D721Med (cell line): ENCODE measurements around the gene CENPO.
"Not testable (repeated sequence)": the region's sequence is repeated elsewhere in the genome, so short reads cannot be mapped to it uniquely, and the experiment has no call there.

Source experiments
- DNase-seq: peaks from one replicate; pipeline ENCODE4 v3.0.0; 2011; ENCODE audit warnings: low spot score; ENCODE audit not compliant: insufficient read length
- FAIRE-seq: peaks from 2 replicates; lab custom pipeline; 2011; peaks lifted over from hg19 to GRCh38; lab: Jason Lieb, UNC
- TF ChIP-seq, protein P1 (sequence below): IDR thresholded peaks from 2 replicates; pipeline ENCODE4 v1.5.1; 2012; ENCODE audit warnings: mild to moderate bottlenecking, control low read depth; ENCODE audit not compliant: insufficient read depth; ENCODE audit errors: missing control alignments

Gene CENPO

DNA sequence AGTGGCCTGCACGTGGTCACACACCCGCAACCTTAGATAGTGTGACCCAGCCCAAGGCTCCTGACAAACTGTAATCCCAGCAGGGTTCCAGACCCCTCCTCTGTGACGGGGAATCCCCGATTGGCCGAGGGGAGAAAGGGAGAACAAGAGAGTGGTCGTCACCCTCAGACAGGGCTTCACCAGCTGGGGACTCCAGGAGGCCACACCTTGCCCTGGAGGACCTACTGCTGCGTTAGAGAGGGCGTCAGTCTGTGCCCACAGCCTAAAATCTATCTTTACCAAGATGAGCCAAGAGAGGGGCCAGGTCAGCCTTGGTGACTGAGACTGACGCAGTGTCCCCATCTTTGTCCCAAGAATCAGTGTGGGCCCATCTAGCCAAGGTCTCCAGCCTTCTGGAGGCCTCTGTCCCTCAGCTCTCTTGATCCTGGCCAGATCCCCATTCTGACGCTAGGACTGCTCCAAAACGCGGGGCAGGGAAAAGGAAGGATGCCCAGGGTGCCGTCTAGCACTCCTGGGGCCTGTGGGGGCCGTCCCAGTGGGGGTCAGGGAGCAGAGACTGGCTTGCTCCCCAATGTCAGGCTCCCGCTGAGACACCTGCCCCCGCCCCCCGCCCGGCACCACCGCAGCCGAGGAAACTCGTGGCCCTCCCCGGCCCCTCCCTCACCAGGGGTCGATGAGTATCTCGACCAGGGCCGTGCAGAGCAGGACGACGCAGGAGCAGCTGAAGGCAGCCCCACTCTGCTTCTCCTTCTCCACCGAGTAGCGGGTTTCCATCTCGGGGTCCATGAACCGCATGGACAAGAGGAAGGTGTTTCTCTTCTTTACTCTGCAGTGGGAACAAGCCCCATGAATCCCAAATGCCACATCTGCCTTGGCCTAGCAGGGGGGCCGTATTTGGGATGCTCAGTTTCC lies 40.9 kb downstream of the CENPO start:
- DNase-seq, result no peak
- no peak for FAIRE-seq
- TF ChIP-seq, protein P1, sequence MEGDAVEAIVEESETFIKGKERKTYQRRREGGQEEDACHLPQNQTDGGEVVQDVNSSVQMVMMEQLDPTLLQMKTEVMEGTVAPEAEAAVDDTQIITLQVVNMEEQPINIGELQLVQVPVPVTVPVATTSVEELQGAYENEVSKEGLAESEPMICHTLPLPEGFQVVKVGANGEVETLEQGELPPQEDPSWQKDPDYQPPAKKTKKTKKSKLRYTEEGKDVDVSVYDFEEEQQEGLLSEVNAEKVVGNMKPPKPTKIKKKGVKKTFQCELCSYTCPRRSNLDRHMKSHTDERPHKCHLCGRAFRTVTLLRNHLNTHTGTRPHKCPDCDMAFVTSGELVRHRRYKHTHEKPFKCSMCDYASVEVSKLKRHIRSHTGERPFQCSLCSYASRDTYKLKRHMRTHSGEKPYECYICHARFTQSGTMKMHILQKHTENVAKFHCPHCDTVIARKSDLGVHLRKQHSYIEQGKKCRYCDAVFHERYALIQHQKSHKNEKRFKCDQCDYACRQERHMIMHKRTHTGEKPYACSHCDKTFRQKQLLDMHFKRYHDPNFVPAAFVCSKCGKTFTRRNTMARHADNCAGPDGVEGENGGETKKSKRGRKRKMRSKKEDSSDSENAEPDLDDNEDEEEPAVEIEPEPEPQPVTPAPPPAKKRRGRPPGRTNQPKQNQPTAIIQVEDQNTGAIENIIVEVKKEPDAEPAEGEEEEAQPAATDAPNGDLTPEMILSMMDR, result no peak

DNA sequence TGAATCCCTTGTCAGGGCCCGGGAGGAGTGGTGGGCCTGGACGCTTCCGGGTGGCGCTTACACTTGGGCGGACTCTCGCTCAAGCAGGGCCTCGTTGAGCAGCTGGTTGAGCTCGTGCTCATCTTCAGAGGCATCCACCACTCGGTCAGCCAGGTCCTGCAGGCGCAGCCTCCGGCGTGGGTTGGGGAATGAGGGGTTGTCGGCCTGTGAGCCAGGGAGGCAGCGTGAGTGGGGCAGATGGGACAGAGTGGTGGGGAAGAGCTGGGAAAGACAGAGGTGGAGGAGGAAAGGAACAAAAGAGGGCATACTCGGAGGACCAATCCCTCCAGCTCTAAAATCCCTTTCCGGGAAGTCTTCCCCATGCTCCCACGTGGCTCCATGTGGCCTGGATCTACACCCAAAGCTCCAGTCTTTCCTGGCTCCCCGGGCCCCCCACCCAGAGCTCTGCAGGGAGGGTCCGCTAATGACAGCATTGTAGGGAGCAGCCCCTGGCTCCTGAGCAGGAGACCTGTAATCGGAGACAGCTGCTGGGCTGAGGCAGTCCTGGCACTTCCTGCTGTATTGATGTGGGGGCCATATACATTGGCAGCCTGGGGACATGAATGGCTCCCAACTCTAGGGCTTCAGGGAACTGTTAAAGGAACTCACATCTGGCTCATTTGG lies 41.6 kb downstream of the CENPO start:
- FAIRE-seq (no peak), DNase-seq (no peak)
- TF ChIP-seq, protein P1, result no peak

DNA sequence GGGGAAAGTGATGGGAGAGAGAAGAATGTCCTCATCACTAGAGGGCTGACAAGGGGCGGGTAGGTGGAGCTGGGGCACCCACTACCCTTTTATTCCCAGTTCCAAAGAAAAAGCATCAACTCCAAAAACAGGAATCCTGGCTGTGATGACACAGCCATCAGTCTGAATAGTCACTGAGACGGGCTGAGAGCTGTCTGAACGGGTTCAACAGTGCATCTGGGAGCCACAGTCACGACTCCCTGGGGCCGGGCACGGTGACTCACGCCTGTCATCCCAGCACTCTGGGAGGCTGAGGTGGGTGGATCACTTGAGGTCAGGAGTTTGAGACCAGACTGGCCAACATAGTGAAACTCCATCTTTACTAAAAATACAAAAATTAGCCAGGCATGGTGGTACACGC lies 42.2 kb downstream of the CENPO start:
- not testable (repeated sequence) for FAIRE-seq, DNase-seq

DNA sequence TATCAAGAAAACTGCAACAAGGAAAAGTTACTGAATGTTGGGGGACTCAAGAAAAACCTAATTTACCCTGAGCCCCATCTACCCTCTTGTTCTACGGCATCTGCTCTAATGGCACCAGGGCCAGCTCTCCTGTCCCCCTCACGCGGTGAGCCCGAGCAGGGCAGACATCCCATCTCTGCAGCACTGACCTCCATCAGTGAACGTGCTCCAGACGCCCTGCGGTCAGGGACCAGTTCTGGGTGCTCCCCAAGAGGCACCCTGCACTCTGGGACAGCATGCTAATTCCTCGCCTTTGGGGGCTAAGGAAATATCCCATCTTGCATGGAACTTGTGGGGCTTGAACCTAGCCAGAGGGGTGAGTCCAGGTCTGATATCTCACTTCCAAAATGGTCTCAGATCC lies 43.0 kb downstream of the CENPO start:
- TF ChIP-seq, protein P1, result no peak
- DNase-seq, result no peak

DNA sequence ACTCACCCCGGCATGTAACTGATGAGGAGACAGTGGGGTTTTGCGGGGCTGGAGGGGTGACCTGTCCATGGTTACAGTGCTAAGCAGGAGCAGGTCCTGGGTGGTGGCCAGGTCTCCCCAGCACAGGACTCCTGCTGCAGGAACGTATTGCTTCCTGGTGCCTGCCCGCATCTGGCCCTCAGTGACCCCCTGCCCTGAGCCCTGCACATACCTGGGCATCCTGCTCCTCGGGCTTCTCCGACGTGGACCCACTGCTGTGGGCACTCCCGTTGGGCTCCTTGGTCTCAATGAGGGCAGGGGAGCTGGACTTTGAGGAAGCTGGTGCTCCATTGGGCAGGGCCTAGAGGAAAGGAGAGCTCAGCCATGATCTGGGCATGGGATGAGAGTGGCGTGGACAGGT lies 43.5 kb downstream of the CENPO start:
- FAIRE-seq, result no peak
- no peak for DNase-seq
- TF ChIP-seq, protein P1, result no peak

More for the DNA sequence above, 43.0 kb downstream of the CENPO start:
- no peak for FAIRE-seq

DNA sequence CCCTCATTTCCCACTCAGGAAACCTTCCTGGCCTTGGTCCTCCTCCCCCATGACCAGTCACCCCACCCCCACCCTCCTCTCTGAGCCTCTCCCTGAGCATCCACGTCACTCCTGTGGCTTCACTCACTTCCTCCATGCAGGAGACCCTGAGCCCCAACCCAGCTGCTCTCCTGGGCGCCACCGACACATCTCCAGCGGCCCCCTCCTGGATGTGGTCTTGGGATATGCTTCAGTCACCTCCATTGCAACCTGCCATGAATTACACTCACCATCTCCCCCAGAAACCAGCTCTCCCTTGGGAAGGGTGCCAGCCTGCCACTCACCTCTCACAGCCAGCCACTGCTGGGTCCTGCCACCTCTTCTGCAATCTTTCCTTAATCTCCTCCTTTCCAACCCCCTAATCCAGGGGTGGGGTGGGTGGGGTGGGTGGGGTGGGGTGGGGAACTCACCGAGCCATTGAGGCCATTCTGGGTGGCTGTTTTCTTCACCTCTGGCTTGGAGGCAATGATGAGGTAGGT lies 44.8 kb downstream of the CENPO start:
- FAIRE-seq (no peak), DNase-seq (no peak)
- TF ChIP-seq, protein P1, result no peak

DNA sequence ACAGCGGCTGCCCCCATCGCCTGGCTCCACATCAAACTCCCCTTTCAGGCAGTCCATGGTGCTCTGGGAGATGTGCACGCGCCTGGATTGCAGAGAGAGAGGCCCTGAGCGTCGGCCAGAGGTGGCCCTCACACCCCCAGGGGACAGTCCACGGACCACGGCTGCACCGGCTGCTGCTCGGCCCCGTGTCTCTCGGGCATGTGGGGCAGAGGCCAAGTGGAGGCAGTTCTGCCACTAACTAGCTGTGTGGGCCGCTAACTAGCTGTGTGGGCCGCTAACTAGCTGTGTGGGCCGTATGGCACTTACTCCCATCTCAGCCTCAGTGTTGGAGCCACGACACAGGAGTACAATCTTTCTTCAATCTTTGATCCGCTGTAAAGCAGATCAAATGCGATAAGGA lies 45.3 kb downstream of the CENPO start:
- DNase-seq, result no peak
- FAIRE-seq, result no peak
- TF ChIP-seq, protein P1, result no peak
